ENCODE data around the gene FMNL2.

GRCh38 chr2:152509772-152510491, 175.0 kb downstream of the FMNL2 start:
- TF ChIP-seq BHLHE40 (IDR thresholded peaks at IDR 0.05; ENCODE audit: borderline replicate concordance): no peak
- TF ChIP-seq SP1 (IDR thresholded peaks at IDR 0.05): no peak
- TF ChIP-seq CTBP1 (IDR thresholded peaks at IDR 0.05; ENCODE audit: borderline replicate concordance): no peak
- TF ChIP-seq SUZ12 (IDR thresholded peaks at IDR 0.05): no peak

Measured in HEK293T (cell line).